Measurements from ENCODE around the gene CADPS2.
"Not testable (repeated sequence)": the region's sequence is repeated elsewhere in the genome, so short reads cannot be mapped to it uniquely, and the experiment has no call there.

CADPS2 gene

GRCh38 chr7:122306320-122307227, 579.7 kb downstream of the CADPS2 start:
- no peak for DNase-seq

DNA sequence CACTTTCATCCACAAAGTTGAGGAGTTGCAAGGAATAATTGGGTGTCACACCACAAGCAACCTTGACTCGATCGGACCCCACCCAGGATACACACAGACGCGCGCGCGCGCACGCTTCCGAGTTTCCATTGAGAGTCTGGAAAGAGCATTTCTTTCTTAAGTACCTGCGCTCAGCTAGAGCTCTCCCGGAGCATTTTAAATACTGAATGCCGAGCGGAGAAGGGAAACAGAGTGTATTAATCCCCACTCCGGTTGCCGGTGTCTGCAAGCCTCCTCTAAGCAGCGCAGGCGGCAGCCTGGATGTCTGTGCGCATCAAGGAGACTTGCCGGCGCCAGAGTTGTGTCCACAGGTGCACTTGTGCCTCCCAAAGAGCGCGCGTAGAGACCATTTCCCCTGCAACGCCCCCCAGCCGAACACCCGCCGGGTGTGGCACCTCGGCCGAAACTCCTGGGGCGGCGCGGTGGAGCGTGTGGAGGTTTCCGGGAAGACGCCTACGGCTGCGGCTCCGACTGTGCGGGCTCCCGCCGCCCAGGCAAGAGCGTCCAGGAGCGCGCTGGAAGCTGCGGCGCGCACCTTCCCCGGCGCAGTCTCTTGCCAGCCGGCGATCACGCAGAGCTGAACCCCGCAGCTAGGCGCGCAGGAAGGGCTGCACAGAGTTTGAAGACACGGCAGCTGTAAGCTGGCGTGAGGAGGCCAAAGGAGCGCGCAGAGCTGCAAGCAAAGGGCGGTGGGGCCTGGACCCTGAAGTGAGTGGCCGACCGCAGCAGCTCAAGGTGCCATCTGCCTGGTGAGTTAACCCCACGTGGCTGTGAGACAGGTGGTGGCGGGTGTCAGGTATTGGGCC, 580.6 kb downstream of the CADPS2 start:
- peak in 1 of 14 donors; percentile 49 for DNase-seq

GRCh38 chr7:122304996-122305421, 581.3 kb downstream of the CADPS2 start:
- no peak for DNase-seq

DNA sequence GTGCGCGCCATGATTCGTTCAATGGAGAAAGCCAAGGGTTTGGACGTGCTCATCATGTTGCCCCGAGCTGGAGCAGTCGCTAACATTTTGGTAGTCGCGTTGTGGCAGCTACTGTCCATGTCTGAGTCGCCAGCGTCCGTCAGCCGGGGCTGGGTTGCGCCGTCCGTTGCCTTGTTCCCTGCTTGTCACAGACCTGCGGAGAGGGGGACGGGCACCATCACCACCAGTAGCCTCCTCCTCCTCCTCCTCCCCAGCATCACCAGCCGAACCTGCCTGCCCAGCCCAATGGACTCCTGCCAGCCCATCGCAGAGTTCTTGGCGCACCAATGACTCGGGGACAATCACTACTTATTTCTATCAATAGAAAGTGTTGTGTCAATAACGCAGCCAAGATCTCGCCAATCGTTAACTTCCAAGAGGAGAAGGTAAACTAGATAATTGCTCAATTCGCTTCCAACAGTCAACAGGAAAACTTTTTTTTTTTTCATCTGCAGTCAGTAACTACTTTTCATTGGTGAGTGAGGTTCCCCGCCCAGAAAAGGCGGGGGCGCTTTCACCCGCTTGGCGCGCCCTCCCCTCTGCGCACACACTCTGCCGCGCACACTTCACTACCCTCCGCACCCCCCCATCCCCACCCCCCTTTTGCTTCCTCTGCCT, 581.8 kb downstream of the CADPS2 start, which contains the start of gene FEZF1:
FEZF1 (minus strand) TSS at position 432 of the 657 bp plus-strand sequence; CDS start at position 119, 313 bp downstream.
- DNase-seq = peak in 1 of 14 donors; percentile 9

DNA sequence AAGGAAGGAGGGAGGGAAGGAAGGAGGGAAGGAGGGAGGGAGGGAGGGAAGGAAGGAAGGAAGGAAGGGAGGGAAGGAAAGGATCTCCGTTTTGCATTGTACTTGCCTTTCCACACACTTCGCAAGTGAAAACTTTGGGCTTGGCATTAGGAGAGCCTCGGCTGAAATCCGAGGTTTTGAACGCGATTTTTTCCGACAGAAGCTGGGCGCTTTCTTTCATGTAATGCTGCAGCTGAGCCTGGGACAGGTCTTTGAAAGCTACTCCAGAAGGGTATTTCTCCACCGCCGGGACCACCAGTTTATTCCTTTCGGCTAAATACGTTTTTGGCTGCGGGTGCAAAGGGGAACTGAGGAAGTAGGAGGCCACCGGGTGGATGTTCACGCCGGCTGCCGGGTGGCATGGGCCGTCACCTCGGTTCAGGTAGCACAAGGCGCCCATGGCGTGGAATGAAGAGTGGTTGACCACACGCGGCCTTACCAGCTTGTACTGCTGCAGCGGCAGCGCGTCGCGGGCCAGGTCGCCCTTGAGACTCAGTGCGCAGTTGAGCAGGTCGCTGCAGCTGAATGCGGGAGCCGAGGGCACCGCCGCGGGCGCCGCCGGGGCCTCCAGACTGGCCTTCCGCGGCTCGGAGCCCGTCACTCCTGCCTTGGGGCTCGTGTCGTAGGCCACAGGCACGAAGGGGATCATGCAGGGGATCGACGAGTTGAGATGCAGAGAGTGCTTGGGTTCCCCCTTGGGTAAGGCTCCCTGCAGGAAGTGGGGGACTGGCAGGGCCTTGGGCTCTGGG, 582.5 kb downstream of the CADPS2 start:
- no peak for DNase-seq

GRCh38 chr7:122302761-122303530, 583.3 kb downstream of the CADPS2 start:
- no peak for DNase-seq

DNA sequence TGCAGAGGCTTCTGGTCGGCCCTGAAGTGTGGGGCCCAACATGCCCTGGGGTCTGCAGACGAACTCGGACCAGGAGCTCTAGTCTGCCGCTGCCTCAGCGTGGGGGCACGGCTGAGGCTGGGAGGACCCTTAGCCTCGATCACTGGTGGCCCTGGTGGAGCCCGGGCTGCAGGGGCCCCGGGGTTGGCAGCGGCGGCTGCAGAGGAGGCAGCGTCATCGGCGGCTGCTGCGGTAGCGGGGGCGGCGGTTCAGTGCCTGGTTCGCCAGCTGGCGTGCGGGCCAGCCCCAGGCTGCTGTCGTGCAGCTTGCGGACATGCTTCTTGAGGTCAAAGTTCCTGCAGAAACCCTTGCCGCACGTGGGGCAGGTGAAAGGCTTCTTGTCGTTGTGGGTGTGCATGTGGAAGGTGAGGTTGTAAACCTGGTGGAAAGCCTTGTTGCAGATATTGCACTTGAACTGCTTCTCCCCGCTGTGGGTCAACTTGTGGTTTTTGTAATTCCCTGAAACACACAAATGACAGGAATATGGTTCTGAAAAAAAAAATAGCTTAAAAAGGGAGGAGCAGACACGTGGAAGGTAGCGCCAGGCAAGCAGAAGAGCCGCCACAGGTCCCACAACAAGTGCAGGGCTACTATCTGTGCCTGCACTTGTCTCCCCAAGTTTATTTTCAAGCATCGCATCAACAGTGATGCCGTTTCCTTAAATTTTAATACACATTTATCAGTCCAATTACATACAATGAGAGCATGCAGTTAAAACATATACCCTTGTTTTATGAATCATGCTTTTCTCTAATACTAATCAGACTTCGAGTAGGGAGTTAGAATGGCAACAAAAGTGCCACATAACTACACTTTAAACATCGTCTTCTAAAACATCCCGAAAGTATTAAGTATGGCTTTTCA, 584.2 kb downstream of the CADPS2 start:
- no peak for DNase-seq

- no peak for DNase-seq
Observed at GRCh38 chr7:122300956-122301833, 585.1 kb downstream of the CADPS2 start.

DNA sequence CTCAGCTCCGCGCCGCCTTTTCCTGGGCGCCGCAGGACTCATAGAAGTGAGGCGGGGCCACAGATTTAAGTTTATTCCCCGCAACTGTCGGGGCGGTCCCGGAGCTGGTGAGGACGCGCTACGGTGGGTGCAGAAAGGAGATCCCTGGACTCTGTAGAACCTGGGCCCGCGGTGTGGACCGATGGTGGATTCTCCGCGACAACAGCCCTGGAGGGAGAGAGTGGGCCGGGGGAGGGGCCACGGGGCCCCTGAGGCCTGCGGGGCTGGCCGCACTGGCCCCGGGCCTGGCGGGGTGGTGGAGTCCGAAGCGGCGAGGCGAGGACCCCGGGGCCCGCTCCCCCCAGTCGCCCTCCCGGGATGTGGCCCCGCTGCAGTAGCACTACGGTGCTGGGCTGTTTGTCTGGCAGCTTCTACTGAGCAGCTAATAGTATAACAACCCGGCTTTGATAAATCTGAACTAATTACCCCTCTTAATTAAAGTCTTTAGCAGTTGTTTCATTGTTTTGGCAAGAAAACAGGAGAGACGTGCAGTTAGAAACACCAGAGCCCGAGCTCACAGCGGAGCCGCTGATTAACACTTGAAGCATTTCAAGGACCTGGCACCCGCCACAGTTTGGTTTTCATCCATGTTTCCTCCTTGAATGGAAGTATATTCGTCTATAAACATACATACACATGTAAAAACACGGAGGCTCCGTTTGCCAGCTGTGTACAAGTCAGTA, 585.9 kb downstream of the CADPS2 start:
- no peak for DNase-seq

GRCh38 chr7:122299624-122300210, 586.5 kb downstream of the CADPS2 start:
- no peak for DNase-seq

DNA sequence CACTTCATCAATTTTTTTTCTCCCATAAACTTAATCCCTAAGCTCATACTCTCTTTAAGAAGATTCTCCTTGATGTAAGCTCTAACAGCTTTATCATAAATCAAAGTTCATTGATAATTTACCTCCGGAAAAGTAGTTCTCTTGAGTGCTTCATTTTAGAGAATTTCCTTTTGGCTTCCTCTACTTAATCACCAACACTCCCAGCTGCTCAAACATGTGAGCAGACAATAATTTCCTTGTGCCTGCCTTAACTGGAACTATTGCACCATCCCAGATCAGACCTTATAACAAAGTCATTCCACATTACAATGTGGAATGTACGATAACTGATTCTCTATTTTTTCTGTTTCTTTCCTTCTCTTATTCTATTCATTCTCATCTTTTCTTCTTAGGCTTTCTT, 587.6 kb downstream of the CADPS2 start:
- DNase-seq = no peak

GRCh38 chr7:122298131-122298530, 588.1 kb downstream of the CADPS2 start:
- no peak for DNase-seq

DNA sequence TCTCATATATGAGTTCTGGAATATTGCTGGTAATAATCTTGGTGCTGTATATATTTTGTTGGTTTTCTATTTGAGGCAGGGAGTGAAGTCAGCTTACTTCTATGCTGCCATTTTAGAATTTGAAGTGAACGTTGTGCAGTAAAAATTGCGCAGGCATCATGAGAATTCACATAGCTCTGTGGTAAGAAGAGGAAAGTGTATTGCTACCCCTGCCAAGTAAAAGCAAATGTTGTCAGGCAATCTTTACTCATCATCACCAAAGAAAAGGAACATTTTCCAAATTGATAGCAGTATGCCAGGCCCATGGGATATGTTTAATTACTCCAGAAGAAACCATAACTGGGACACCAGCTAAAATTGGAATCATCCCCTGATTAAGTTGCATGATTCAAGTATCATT, 595.1 kb downstream of the CADPS2 start:
- no peak for DNase-seq

- no peak for DNase-seq
Observed at GRCh38 chr7:122290476-122290875, 595.8 kb downstream of the CADPS2 start.

DNA sequence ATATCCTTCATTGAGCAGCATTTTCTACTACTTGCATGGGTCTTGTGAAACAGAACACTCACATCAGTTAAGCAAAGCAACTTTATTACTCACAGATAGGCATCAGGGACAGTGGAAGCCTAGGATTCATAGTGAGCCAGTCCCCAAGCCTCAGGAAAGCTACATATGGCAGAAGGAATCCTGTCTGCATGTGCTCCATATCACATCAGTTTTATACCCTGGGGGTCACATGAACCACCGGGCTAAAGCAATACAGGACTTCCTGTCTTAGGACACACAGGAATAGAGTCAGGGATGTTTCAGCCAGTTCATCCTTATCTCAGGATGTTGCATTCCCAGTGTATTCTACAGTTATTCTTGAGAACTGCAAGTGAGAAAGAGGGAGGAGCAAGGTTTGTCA, 596.8 kb downstream of the CADPS2 start:
- DNase-seq = no peak

- DNase-seq = not testable (repeated sequence)
Observed at GRCh38 chr7:122284608-122285007, 601.7 kb downstream of the CADPS2 start.

DNA sequence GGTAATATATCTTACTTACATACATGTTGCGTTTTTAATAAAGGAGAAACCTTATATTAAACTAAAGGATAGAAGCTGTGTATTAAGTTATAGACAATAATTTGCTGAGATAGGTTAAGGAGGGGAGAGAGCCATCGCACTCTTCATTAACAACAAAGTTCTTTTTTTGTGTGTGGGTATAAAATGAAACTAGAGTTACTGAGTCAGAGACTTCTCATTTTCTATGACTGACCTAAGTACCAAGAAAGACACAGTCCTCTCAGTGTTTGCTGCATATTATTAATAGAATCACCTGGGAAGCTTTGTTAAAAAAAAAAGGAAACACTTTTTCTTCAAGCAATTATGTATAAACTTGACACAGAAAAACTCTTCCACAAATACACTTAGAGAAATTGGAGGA, 613.1 kb downstream of the CADPS2 start:
- no peak for DNase-seq

- no peak for DNase-seq
Observed at GRCh38 chr7:122269241-122269640, 617.0 kb downstream of the CADPS2 start.

Measured in C1 segment of cervical spinal cord (tissue), 14 donors.